ENCODE data around the gene IKBKG. TPM values are rescaled to one million over a fixed set of nuclear protein-coding genes. Genes with fewer than 3 reads are reported as not detected.

The IKBKG gene
- total RNA-seq, 1 experiment from 2014 or later, result 30.4 TPM

- no peak overlapping the region for H3K27ac ChIP-seq (ENCODE audit: low read depth, low read length, poor library complexity, severe bottlenecking)
- H3K9me3 ChIP-seq (ENCODE audit: low read depth, low read length, poor library complexity, severe bottlenecking), result no peaks in the 10 kb centered on the region
- BruUV-seq (replicated peaks), result no TSS peak
- no peaks in the 10 kb centered on the region for H3K36me3 ChIP-seq (ENCODE audit: insufficient read depth, low read length, poor library complexity, severe bottlenecking)
- TF ChIP-seq EZH2 (IDR thresholded peaks at IDR 0.05; ENCODE audit: borderline replicate concordance, low read depth, low read length, poor library complexity, severe bottlenecking) (no peak), CTCF (conservative IDR thresholded peaks at IDR 0.05; ENCODE audit: low read depth, low read length) (no peak)
- intact Hi-C loops (cut with micrococcal nuclease; ENCODE audit: unreplicated experiment), result no loop called here
- no peaks in the 10 kb centered on the region for H3K4me1 ChIP-seq (ENCODE audit: insufficient read depth, low read length, poor library complexity, severe bottlenecking)
- no peak for DNase-seq (ENCODE audit: low spot score)
- H3K4me3 ChIP-seq (ENCODE audit: low read depth, low read length, poor library complexity, severe bottlenecking), result no peak overlapping the region
- POLR2A ChIA-PET (ENCODE audit: low non-redundant PET), result no interaction called here
- H3K27me3 ChIP-seq (replicated peaks; ENCODE audit: insufficient read depth, low read depth, low read length, poor library complexity), result no peaks in the 10 kb centered on the region
- CTCF ChIA-PET, result interaction anchor here (0.7 kb wide), 1 partner anchor 129 kb away, joined by 8 read pairs; no protein-coding TSS in a partner anchor
Measured at GRCh38 chrX:154502989-154503388, 44.4 kb upstream of the IKBKG start.

GRCh38 chrX:154505734-154506133, 41.7 kb upstream of the IKBKG start:
- H3K27ac ChIP-seq (ENCODE audit: low read depth, low read length, poor library complexity, severe bottlenecking), result no peak overlapping the region
- TF ChIP-seq CTCF (conservative IDR thresholded peaks at IDR 0.05; ENCODE audit: low read depth, low read length), result no peak
- no peak overlapping the region for H3K4me3 ChIP-seq (ENCODE audit: low read depth, low read length, poor library complexity, severe bottlenecking)
- H3K27me3 ChIP-seq (replicated peaks; ENCODE audit: insufficient read depth, low read depth, low read length, poor library complexity), result no peaks in the 10 kb centered on the region
- no peak for DNase-seq (ENCODE audit: low spot score)
- no peaks in the 10 kb centered on the region for H3K4me1 ChIP-seq (ENCODE audit: insufficient read depth, low read length, poor library complexity, severe bottlenecking)
- POLR2A ChIA-PET (ENCODE audit: low non-redundant PET), result no interaction called here
- H3K36me3 ChIP-seq (ENCODE audit: insufficient read depth, low read length, poor library complexity, severe bottlenecking), result no peaks in the 10 kb centered on the region
- H3K9me3 ChIP-seq (ENCODE audit: low read depth, low read length, poor library complexity, severe bottlenecking), result no peaks in the 10 kb centered on the region
- intact Hi-C loops (cut with micrococcal nuclease; ENCODE audit: unreplicated experiment), result no loop called here
- BruUV-seq (replicated peaks), result no TSS peak
- CTCF ChIA-PET, result no interaction called here

- POLR2A ChIA-PET (ENCODE audit: low non-redundant PET), result no interaction called here
- BruUV-seq (replicated peaks), result TSS peak; percentile 36
- no peaks in the 10 kb centered on the region for H3K4me1 ChIP-seq (ENCODE audit: insufficient read depth, low read length, poor library complexity, severe bottlenecking)
- no peaks in the 10 kb centered on the region for H3K36me3 ChIP-seq (ENCODE audit: insufficient read depth, low read length, poor library complexity, severe bottlenecking)
- H3K9me3 ChIP-seq (ENCODE audit: low read depth, low read length, poor library complexity, severe bottlenecking), result no peaks in the 10 kb centered on the region
- no peak for DNase-seq (ENCODE audit: low spot score)
- H3K27ac ChIP-seq (ENCODE audit: low read depth, low read length, poor library complexity, severe bottlenecking), result no peak overlapping the region
- H3K4me3 ChIP-seq (ENCODE audit: low read depth, low read length, poor library complexity, severe bottlenecking), result no peak overlapping the region
- no peak for TF ChIP-seq CTCF (conservative IDR thresholded peaks at IDR 0.05; ENCODE audit: low read depth, low read length)
- no peaks in the 10 kb centered on the region for H3K27me3 ChIP-seq (replicated peaks; ENCODE audit: insufficient read depth, low read depth, low read length, poor library complexity)
- intact Hi-C loops (cut with micrococcal nuclease; ENCODE audit: unreplicated experiment), result no loop called here
- CTCF ChIA-PET, result no interaction called here
Measured at GRCh38 chrX:154506483-154507332, 40.7 kb upstream of the IKBKG start.

All from A673 (cell line).